IMR-90 (cell line): ENCODE data around the gene ELFN1. TPM values are rescaled to one million over a fixed set of nuclear protein-coding genes. Genes with fewer than 3 reads are reported as not detected.

Experiments used
- ATAC-seq: fragments of 200-7000 bp; cut with Tn5 transposase; 2 replicates; pipeline ENCODE4 v1.9.1; 2020; ENCODE audit warnings: low read depth, mild to moderate bottlenecking, moderate library complexity
- BruUV-seq: library from RNA; stranded (reverse); fragments of 400-500 nt; replicated peaks from 2 replicates; lab custom pipeline; 2021; lab: Mats Ljungman, UMichigan
- CTCF ChIA-PET: fragments of 300-600 bp; formaldehyde crosslinking; extraction: SDS; loops from one replicate; lab custom pipeline; 2021; ENCODE audit warnings: antibody characterized with exemption; lab: Yijun Ruan, JAX
- POLR2A ChIA-PET: fragments of 300-600 bp; sonication (Branson Sonifier 250); formaldehyde crosslinking; loops from one replicate; lab custom pipeline; 2022; ENCODE audit warnings: antibody characterized with exemption; ENCODE audit not compliant: unreplicated experiment; lab: Charles Lee
- DNase-seq: peaks from one replicate; pipeline ENCODE4 v3.0.0; 2013
- H2AFZ ChIP-seq: replicated peaks from 2 replicates; pipeline ENCODE3; 2013; ENCODE audit warnings: low read length, mild to moderate bottlenecking; ENCODE audit not compliant: poor library complexity
- H2AK5ac ChIP-seq: 2 replicates; pipeline ENCODE4 v1.6.1; 2013; ENCODE audit warnings: low read depth, low read length, inconsistent platforms
- H2AK9ac ChIP-seq: replicated peaks from 2 replicates; pipeline ENCODE3; 2013; ENCODE audit warnings: mild to moderate bottlenecking, low read depth, low read length, moderate library complexity; ENCODE audit not compliant: poor library complexity
- H2BK120ac ChIP-seq: 2 replicates; pipeline ENCODE4 v1.6.1; 2013; ENCODE audit warnings: low read depth, low read length, inconsistent platforms
- H2BK15ac ChIP-seq: 3 replicates; pipeline ENCODE4 v1.6.1; 2013; ENCODE audit warnings: low read depth, low read length, inconsistent platforms
- H2BK20ac ChIP-seq: 2 replicates; pipeline ENCODE4 v1.6.1; 2013; ENCODE audit warnings: low read depth, mild to moderate bottlenecking, inconsistent platforms, low read length, moderate library complexity
- H2BK5ac ChIP-seq: 2 replicates; pipeline ENCODE4 v1.6.1; 2013; ENCODE audit warnings: mild to moderate bottlenecking, low read depth, low read length, inconsistent platforms; ENCODE audit not compliant: poor library complexity, severe bottlenecking
- H3K14ac ChIP-seq: replicated peaks from 2 replicates; pipeline ENCODE4 v1.6.1; 2013; ENCODE audit warnings: low read depth, low read length, inconsistent platforms
- H3K18ac ChIP-seq: 2 replicates; pipeline ENCODE4 v1.6.1; 2013; ENCODE audit warnings: low read depth, low read length, control low read depth
- H3K23ac ChIP-seq: 2 replicates; pipeline ENCODE4 v1.6.1; 2013; ENCODE audit warnings: low read depth, low read length, inconsistent platforms
- H3K27ac ChIP-seq: 2 replicates; pipeline ENCODE4 v1.5.1; 2013; ENCODE audit warnings: mild to moderate bottlenecking, control low read depth, low read length; ENCODE audit not compliant: insufficient read depth
- H3K27me3 ChIP-seq: 2 replicates; pipeline ENCODE4 v1.6.1; 2013; ENCODE audit warnings: low read length; ENCODE audit not compliant: control insufficient read depth, insufficient read depth
- H3K36me3 ChIP-seq: 2 replicates; pipeline ENCODE4 v1.6.1; 2013; ENCODE audit warnings: low read length, mixed read lengths; ENCODE audit not compliant: control insufficient read depth, insufficient read depth
- H3K4ac ChIP-seq: 2 replicates; pipeline ENCODE4 v1.6.1; 2013; ENCODE audit warnings: low read depth, low read length, inconsistent platforms
- H3K4me1 ChIP-seq: 2 replicates; pipeline ENCODE4 v1.6.1; 2013; ENCODE audit warnings: low read length, mixed read lengths; ENCODE audit not compliant: control insufficient read depth, insufficient read depth
- H3K4me2 ChIP-seq: 2 replicates; pipeline ENCODE4 v1.6.1; 2013; ENCODE audit warnings: low read depth, mild to moderate bottlenecking, control low read depth, low read length, moderate library complexity
- H3K4me3 ChIP-seq: 2 replicates; pipeline ENCODE4 v1.5.1; 2013; ENCODE audit warnings: low read depth, mild to moderate bottlenecking, control low read depth, low read length, moderate library complexity; ENCODE audit not compliant: insufficient read depth
- H3K56ac ChIP-seq: 2 replicates; pipeline ENCODE4 v1.6.1; 2013; ENCODE audit warnings: low read length, inconsistent platforms; ENCODE audit not compliant: insufficient read depth; ENCODE audit errors: extremely low read depth
- H3K79me1 ChIP-seq, 2 experiments: 2 replicates each; pipeline ENCODE4 v1.6.1; 2013; ENCODE audit warnings: low read length in 2 of 2, inconsistent platforms in 1 of 2, low read depth in 1 of 2
- H3K9ac ChIP-seq: 2 replicates; pipeline ENCODE4 v1.6.1; 2013; ENCODE audit warnings: low read depth, low read length, control low read depth
- H3K9me1 ChIP-seq: 2 replicates; pipeline ENCODE4 v1.6.1; 2013; ENCODE audit warnings: low read length, inconsistent platforms; ENCODE audit not compliant: insufficient read depth
- H3K9me3 ChIP-seq: 2 replicates; pipeline ENCODE4 v1.6.1; 2013; ENCODE audit warnings: low read length; ENCODE audit not compliant: control insufficient read depth, insufficient read depth
- H4K20me1 ChIP-seq: 2 replicates; pipeline ENCODE4 v1.6.1; 2013; ENCODE audit warnings: low read length, inconsistent platforms; ENCODE audit not compliant: insufficient read depth
- H4K5ac ChIP-seq: 2 replicates; pipeline ENCODE4 v1.6.1; 2013; ENCODE audit warnings: mild to moderate bottlenecking, low read depth, low read length, control low read depth
- H4K8ac ChIP-seq, 2 experiments: 2 replicates each; pipeline ENCODE4 v1.6.1; 2013; ENCODE audit warnings: low read depth in 2 of 2, low read length in 2 of 2, control low read depth in 1 of 2, inconsistent platforms in 1 of 2
- H4K91ac ChIP-seq: 2 replicates; pipeline ENCODE4 v1.6.1; 2013; ENCODE audit warnings: low read depth, low read length, inconsistent platforms; ENCODE audit not compliant: insufficient read depth
- BHLHE40 ChIP-seq: fragments of 150-350 bp; IDR thresholded peaks from 2 replicates; pipeline ENCODE4 v1.6.1; 2016; ENCODE audit warnings: mild to moderate bottlenecking, low read depth, low read length
- CEBPB ChIP-seq: IDR thresholded peaks from 2 replicates; pipeline ENCODE4 v1.6.1; 2012; ENCODE audit warnings: low read depth, low read length, improper control_type of control experiment
- CHD1 ChIP-seq: IDR thresholded peaks from 2 replicates; pipeline ENCODE4 v1.6.1; 2012; ENCODE audit warnings: low read depth, low read length, improper control_type of control experiment
- CTCF ChIP-seq: conservative IDR thresholded peaks from 2 replicates; pipeline ENCODE4 v1.5.1; 2012; ENCODE audit warnings: mild to moderate bottlenecking, low read depth, low read length, improper control_type of control experiment
- ELK1 ChIP-seq: fragments of 150-350 bp; IDR thresholded peaks from 2 replicates; pipeline ENCODE4 v1.6.1; 2016; ENCODE audit warnings: low read depth, mild to moderate bottlenecking, low read length, moderate library complexity, borderline replicate concordance
- FOS ChIP-seq: fragments of 150-350 bp; IDR thresholded peaks from 2 replicates; pipeline ENCODE4 v1.6.1; 2016; ENCODE audit warnings: low read depth, low read length
- MAFK ChIP-seq: IDR thresholded peaks from 2 replicates; pipeline ENCODE4 v1.6.1; 2012; ENCODE audit warnings: low read depth, low read length, improper control_type of control experiment
- MAZ ChIP-seq: IDR thresholded peaks from 2 replicates; pipeline ENCODE4 v1.6.1; 2012; ENCODE audit warnings: low read depth, mild to moderate bottlenecking, low read length, improper control_type of control experiment, moderate library complexity, borderline replicate concordance
- NFE2L2 ChIP-seq: fragments of 150-350 bp; IDR thresholded peaks from 2 replicates; pipeline ENCODE4 v1.6.1; 2016; ENCODE audit warnings: low read depth, mild to moderate bottlenecking, low read length
- POLR2A ChIP-seq: IDR thresholded peaks from 2 replicates; pipeline ENCODE4 v1.6.1; 2012; ENCODE audit warnings: mild to moderate bottlenecking, low read depth, low read length
- RAD21 ChIP-seq: IDR thresholded peaks from 2 replicates; pipeline ENCODE4 v1.6.1; 2012; ENCODE audit warnings: low read length, improper control_type of control experiment
- RCOR1 ChIP-seq: IDR thresholded peaks from 2 replicates; pipeline ENCODE4 v1.6.1; 2012; ENCODE audit warnings: mild to moderate bottlenecking, low read length, improper control_type of control experiment; ENCODE audit not compliant: insufficient replicate concordance
- RFX5 ChIP-seq: IDR thresholded peaks from 2 replicates; pipeline ENCODE4 v1.8.0; 2012; ENCODE audit warnings: low read depth, mild to moderate bottlenecking, low read length, moderate library complexity
- SMC3 ChIP-seq: fragments of 150-350 bp; IDR thresholded peaks from 2 replicates; pipeline ENCODE4 v1.6.1; 2016; ENCODE audit warnings: low read depth, mild to moderate bottlenecking, antibody characterized with exemption, low read length, moderate library complexity
- USF2 ChIP-seq: fragments of 150-350 bp; IDR thresholded peaks from 2 replicates; pipeline ENCODE4 v1.6.1; 2017; ENCODE audit warnings: mild to moderate bottlenecking, antibody characterized with exemption, low read length, low read depth
- WGBS, 2 experiments: methylation state at CpG; one replicate each; pipeline versions ENCODE4 v1.1.5 to v1.1.7; 2013; ENCODE audit warnings: missing lambda C conversion rate in 2 of 2; ENCODE audit not compliant: insufficient read length in 1 of 2; ENCODE audit errors: extremely low coverage in 2 of 2; 5-methylcytosine and 5-hydroxymethylcytosine counted together
- dilution Hi-C: fragments of 300-500 bp; cut with HindIII; formaldehyde crosslinking; loops from one replicate; pipeline ENCODE4 v1.14.3; 2018; ENCODE audit warnings: low sequenced_read_pairs; ENCODE audit not compliant: unreplicated experiment
- in situ Hi-C: fragments of 300-500 bp; cut with MboI; formaldehyde crosslinking; loops from 3 replicates; pipeline ENCODE4 v1.14.3; 2019; ENCODE audit warnings: low sequenced_read_pairs, inconsistent platforms, mixed read lengths
- intact Hi-C: fragments of 100-400 bp; cut with micrococcal nuclease; formaldehyde crosslinking; loops from 2 replicates; pipeline ENCODE4 v1.10.0; 2022
- polyA plus RNA-seq, 3 experiments: library from polyadenylated mRNA; depleted of rRNA; stranded (reverse); fragments of >200 nt; gene quantifications; 2 replicates each; pipeline ENCODE4 v1.2.3, GENCODE V29; 2012; ENCODE audit warnings: low replicate concordance in 1 of 3
- total RNA-seq: library from RNA; depleted of rRNA; stranded (reverse); fragments of >200 nt; gene quantifications from 2 replicates; pipeline ENCODE4 v1.2.3, GENCODE V29; 2012

The ELFN1 gene
- total and polyA plus RNA-seq, 2 of the 4 experiments (the other 2 are of a cell fraction), result 1.6 to 5.2 TPM

- Histone ChIP-seq H3K14ac (no peak overlapping the region), H2BK5ac (no peak overlapping the region), H2AK9ac (no peak overlapping the region), H4K91ac (no peak overlapping the region), H4K20me1 (no peaks in the 10 kb centered on the region), H3K18ac (no peak overlapping the region), H3K4me2 (no peak overlapping the region), H3K9ac (no peak overlapping the region), H3K4me3 (no peak overlapping the region), H2AFZ (no peak overlapping the region), H3K36me3 (no peaks in the 10 kb centered on the region), H2BK15ac (no peak overlapping the region), H4K5ac (no peak overlapping the region), H3K4ac (no peak overlapping the region), H4K8ac (no peak overlapping the region), H2BK20ac (no peak overlapping the region), H2BK120ac (no peak overlapping the region), H3K9me1 (no peaks in the 10 kb centered on the region), H3K56ac (no peak overlapping the region), H3K4me1 (no peaks in the 10 kb centered on the region), H3K27ac (no peak overlapping the region), H3K27me3 (peaks cover 51% of the 10 kb centered on the region), H3K9me3 (peaks cover 5% of the 10 kb centered on the region), H3K79me1 (no peaks in the 10 kb centered on the region), H3K23ac (no peak overlapping the region), H2AK5ac (no peak overlapping the region)
- intact Hi-C loops (no loop called here), in situ Hi-C loops (no loop called here), dilution Hi-C loops (no loop called here)
- WGBS, 2 experiments, result 61% methylated on average over 7 of the region's 11 CpGs; no CpG with 5 or more reads in 1 of the 2 experiments
- DNase-seq, result no peak
- ChIA-PET CTCF (no interaction called here), POLR2A (no interaction called here)
- no peak for ATAC-seq
- TF ChIP-seq SMC3 (no peak), USF2 (no peak), POLR2A (no peak), NFE2L2 (no peak), FOS (no peak), MAZ (no peak), ELK1 (no peak), MAFK (no peak), CEBPB (no peak), BHLHE40 (no peak), CTCF (no peak), RFX5 (no peak), RCOR1 (no peak), RAD21 (no peak), CHD1 (no peak)
- no TSS peak for BruUV-seq
Measured at GRCh38 chr7:1641173-1641572, 28.9 kb upstream of the ELFN1 start.
